HCT116 (cell line): ENCODE results near the gene PAQR7.

ENCODE experiments used
- EZH2 ChIP-seq: fragments of 200-600 bp; sonication (generic); IDR thresholded peaks from 2 replicates; pipeline ENCODE4 v1.6.1; 2017; ENCODE audit warnings: antibody characterized with exemption, mixed run types
- EZH2phosphoT487 ChIP-seq: fragments of 200-600 bp; IDR thresholded peaks from 2 replicates; pipeline ENCODE4 v1.6.1; 2018; ENCODE audit warnings: antibody characterized with exemption, borderline replicate concordance
- MAX ChIP-seq: IDR thresholded peaks from 2 replicates; pipeline ENCODE4 v1.6.1; 2012
- POLR2A ChIP-seq: IDR thresholded peaks from 2 replicates; pipeline ENCODE4 v1.7.0; 2011; ENCODE audit warnings: borderline replicate concordance; ENCODE audit not compliant: insufficient read depth, insufficient read length; ENCODE audit errors: extremely low read depth
- ZNF274 ChIP-seq: fragments of 200-500 bp; sonication (Bioruptor generic); IDR thresholded peaks from 2 replicates; pipeline ENCODE4 v1.6.1; 2014; ENCODE audit warnings: mild to moderate bottlenecking, low read depth, low read length, inconsistent platforms
- TF ChIP-seq, protein P1 (sequence below), 3 experiments: fragments of 200-600 bp in 1 of 3; sonication (generic) in 1 of 3; IDR thresholded peaks in 2 of 3; conservative IDR thresholded peaks in 1 of 3; 2 replicates each; pipeline ENCODE4 v1.5.1; 2012 to 2017; ENCODE audit warnings: low read depth in 2 of 3, low read length in 2 of 3, antibody characterized with exemption in 1 of 3, borderline replicate concordance in 1 of 3, control low read depth in 1 of 3, mild to moderate bottlenecking in 1 of 3, mixed read lengths in 1 of 3, mixed run types in 1 of 3, moderate library complexity in 1 of 3; ENCODE audit not compliant: insufficient read depth in 1 of 3
- TF ChIP-seq, protein P2 (sequence below): IDR thresholded peaks from 2 replicates; pipeline ENCODE4 v1.6.1; 2012; ENCODE audit warnings: low read depth

- no peak for TF ChIP-seq EZH2phosphoT487
- TF ChIP-seq, protein P1, sequence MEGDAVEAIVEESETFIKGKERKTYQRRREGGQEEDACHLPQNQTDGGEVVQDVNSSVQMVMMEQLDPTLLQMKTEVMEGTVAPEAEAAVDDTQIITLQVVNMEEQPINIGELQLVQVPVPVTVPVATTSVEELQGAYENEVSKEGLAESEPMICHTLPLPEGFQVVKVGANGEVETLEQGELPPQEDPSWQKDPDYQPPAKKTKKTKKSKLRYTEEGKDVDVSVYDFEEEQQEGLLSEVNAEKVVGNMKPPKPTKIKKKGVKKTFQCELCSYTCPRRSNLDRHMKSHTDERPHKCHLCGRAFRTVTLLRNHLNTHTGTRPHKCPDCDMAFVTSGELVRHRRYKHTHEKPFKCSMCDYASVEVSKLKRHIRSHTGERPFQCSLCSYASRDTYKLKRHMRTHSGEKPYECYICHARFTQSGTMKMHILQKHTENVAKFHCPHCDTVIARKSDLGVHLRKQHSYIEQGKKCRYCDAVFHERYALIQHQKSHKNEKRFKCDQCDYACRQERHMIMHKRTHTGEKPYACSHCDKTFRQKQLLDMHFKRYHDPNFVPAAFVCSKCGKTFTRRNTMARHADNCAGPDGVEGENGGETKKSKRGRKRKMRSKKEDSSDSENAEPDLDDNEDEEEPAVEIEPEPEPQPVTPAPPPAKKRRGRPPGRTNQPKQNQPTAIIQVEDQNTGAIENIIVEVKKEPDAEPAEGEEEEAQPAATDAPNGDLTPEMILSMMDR (IDR thresholded peaks at IDR 0.05 in 2 of 3, conservative IDR thresholded peaks at IDR 0.05 in 1 of 3; ENCODE audit: borderline replicate concordance in 1 of 3, insufficient read depth in 1 of 3, low read depth in 2 of 3, low read length in 2 of 3): no peak
- no peak for TF ChIP-seq POLR2A
- no peak for TF ChIP-seq EZH2
- TF ChIP-seq, protein P2, sequence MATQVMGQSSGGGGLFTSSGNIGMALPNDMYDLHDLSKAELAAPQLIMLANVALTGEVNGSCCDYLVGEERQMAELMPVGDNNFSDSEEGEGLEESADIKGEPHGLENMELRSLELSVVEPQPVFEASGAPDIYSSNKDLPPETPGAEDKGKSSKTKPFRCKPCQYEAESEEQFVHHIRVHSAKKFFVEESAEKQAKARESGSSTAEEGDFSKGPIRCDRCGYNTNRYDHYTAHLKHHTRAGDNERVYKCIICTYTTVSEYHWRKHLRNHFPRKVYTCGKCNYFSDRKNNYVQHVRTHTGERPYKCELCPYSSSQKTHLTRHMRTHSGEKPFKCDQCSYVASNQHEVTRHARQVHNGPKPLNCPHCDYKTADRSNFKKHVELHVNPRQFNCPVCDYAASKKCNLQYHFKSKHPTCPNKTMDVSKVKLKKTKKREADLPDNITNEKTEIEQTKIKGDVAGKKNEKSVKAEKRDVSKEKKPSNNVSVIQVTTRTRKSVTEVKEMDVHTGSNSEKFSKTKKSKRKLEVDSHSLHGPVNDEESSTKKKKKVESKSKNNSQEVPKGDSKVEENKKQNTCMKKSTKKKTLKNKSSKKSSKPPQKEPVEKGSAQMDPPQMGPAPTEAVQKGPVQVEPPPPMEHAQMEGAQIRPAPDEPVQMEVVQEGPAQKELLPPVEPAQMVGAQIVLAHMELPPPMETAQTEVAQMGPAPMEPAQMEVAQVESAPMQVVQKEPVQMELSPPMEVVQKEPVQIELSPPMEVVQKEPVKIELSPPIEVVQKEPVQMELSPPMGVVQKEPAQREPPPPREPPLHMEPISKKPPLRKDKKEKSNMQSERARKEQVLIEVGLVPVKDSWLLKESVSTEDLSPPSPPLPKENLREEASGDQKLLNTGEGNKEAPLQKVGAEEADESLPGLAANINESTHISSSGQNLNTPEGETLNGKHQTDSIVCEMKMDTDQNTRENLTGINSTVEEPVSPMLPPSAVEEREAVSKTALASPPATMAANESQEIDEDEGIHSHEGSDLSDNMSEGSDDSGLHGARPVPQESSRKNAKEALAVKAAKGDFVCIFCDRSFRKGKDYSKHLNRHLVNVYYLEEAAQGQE: no peak
- no peak for TF ChIP-seq MAX
- TF ChIP-seq ZNF274: no peak
Observed at GRCh38 chr1:25907601-25908000, 32.1 kb upstream of the PAQR7 start.
